Mesenchymal stem cell (in vitro differentiated cells and primary cell): ENCODE results near the gene CDCP1.

Experiments
- DNase-seq: peaks from one replicate; pipeline ENCODE4 v3.0.0-alpha.2; 2013
- H2AFZ ChIP-seq: one replicate; pipeline ENCODE4 v1.6.1; 2013; ENCODE audit warnings: low read depth, mild to moderate bottlenecking, control low read depth, inconsistent platforms, low read length, moderate library complexity
- H2AK5ac ChIP-seq: 2 replicates; pipeline ENCODE4 v1.6.1; 2013; ENCODE audit warnings: low read length, moderate library complexity, mild to moderate bottlenecking, inconsistent platforms; ENCODE audit not compliant: severe bottlenecking
- H2BK120ac ChIP-seq: one replicate; pipeline ENCODE4 v1.6.1; 2013; ENCODE audit warnings: low read depth, mild to moderate bottlenecking, inconsistent platforms, low read length, moderate library complexity
- H2BK12ac ChIP-seq, 2 experiments: one replicate each; pipeline ENCODE4 v1.6.1; 2013; ENCODE audit warnings: inconsistent platforms in 2 of 2, low read length in 2 of 2, mild to moderate bottlenecking in 2 of 2, moderate library complexity in 2 of 2, control low read depth in 1 of 2
- H2BK15ac ChIP-seq: one replicate; pipeline ENCODE4 v1.6.1; 2013; ENCODE audit warnings: mild to moderate bottlenecking, low read depth, inconsistent platforms; ENCODE audit not compliant: poor library complexity, severe bottlenecking
- H2BK5ac ChIP-seq: 2 replicates; pipeline ENCODE4 v1.6.1; 2013; ENCODE audit warnings: low read depth, mild to moderate bottlenecking, low read length, control low read depth, inconsistent platforms; ENCODE audit not compliant: poor library complexity, severe bottlenecking
- H3K14ac ChIP-seq, 2 experiments: one replicate each; pipeline ENCODE4 v1.6.1; 2013; ENCODE audit warnings: inconsistent platforms in 2 of 2, low read length in 2 of 2, control low read depth in 1 of 2, mild to moderate bottlenecking in 1 of 2, moderate library complexity in 1 of 2
- H3K18ac ChIP-seq, 2 experiments: one replicate each; pipeline ENCODE4 v1.6.1; 2013; ENCODE audit warnings: inconsistent platforms in 2 of 2, low read length in 2 of 2, control low read depth in 1 of 2, low read depth in 1 of 2, mild to moderate bottlenecking in 1 of 2
- H3K23ac ChIP-seq, 2 experiments: one replicate each; pipeline ENCODE4 v1.6.1; 2013; ENCODE audit warnings: inconsistent platforms in 2 of 2, low read length in 2 of 2, mild to moderate bottlenecking in 2 of 2, moderate library complexity in 2 of 2, control low read depth in 1 of 2
- H3K27ac ChIP-seq: 2 replicates; pipeline ENCODE4 v1.5.1; 2013; ENCODE audit warnings: mild to moderate bottlenecking, moderate library complexity, low read length, control low read depth, inconsistent platforms; ENCODE audit not compliant: poor library complexity, severe bottlenecking
- H3K27me3 ChIP-seq, 2 experiments: 2 replicates each; pipeline versions ENCODE4 v1.6.1 to v1.7.0; 2013; ENCODE audit warnings: low read length in 2 of 2, mild to moderate bottlenecking in 2 of 2, moderate library complexity in 2 of 2, control low read depth in 1 of 2, inconsistent platforms in 1 of 2; ENCODE audit not compliant: control insufficient read depth in 1 of 2, insufficient read depth in 1 of 2
- H3K36me3 ChIP-seq, 2 experiments: 2 replicates each; pipeline versions ENCODE4 v1.6.1 to v1.7.0; 2013; ENCODE audit warnings: low read length in 2 of 2, control low read depth in 1 of 2, inconsistent platforms in 1 of 2, low read depth in 1 of 2, mild to moderate bottlenecking in 1 of 2; ENCODE audit not compliant: insufficient read depth in 2 of 2, control insufficient read depth in 1 of 2
- H3K4ac ChIP-seq, 2 experiments: one replicate each; pipeline ENCODE4 v1.6.1; 2013; ENCODE audit warnings: inconsistent platforms in 2 of 2, low read length in 2 of 2, mild to moderate bottlenecking in 2 of 2, moderate library complexity in 2 of 2, control low read depth in 1 of 2, low read depth in 1 of 2
- H3K4me1 ChIP-seq: 2 replicates; pipeline ENCODE4 v1.6.1; 2013; ENCODE audit warnings: low read depth, low read length, control low read depth; ENCODE audit not compliant: control insufficient read depth, insufficient read depth
- H3K4me2 ChIP-seq: 2 replicates; pipeline ENCODE4 v1.6.1; 2013; ENCODE audit warnings: low read length, mild to moderate bottlenecking, inconsistent platforms; ENCODE audit not compliant: poor library complexity, severe bottlenecking
- H3K4me3 ChIP-seq, 2 experiments: 2 replicates each; pipeline versions ENCODE4 v1.5.1 to v1.7.0; 2013; ENCODE audit warnings: low read length in 2 of 2, mild to moderate bottlenecking in 2 of 2, control low read depth in 1 of 2, low read depth in 1 of 2; ENCODE audit not compliant: insufficient read depth in 1 of 2
- H3K79me1 ChIP-seq: replicated peaks from 2 replicates; pipeline ENCODE4 v1.6.1; 2013; ENCODE audit warnings: mild to moderate bottlenecking, control low read depth, low read length, inconsistent platforms; ENCODE audit not compliant: poor library complexity, severe bottlenecking
- H3K9ac ChIP-seq: 2 replicates; pipeline ENCODE4 v1.7.0; 2013; ENCODE audit warnings: mild to moderate bottlenecking, low read length, moderate library complexity
- H3K9me3 ChIP-seq: 2 replicates; pipeline ENCODE4 v1.7.0; 2013; ENCODE audit warnings: mild to moderate bottlenecking, low read length; ENCODE audit not compliant: control insufficient read depth
- H4K8ac ChIP-seq: one replicate; pipeline ENCODE4 v1.6.1; 2013; ENCODE audit warnings: inconsistent platforms, mild to moderate bottlenecking, low read length, moderate library complexity
- H4K91ac ChIP-seq: one replicate; pipeline ENCODE4 v1.6.1; 2013; ENCODE audit warnings: mild to moderate bottlenecking, low read length, inconsistent platforms
- WGBS: methylation state at CpG from one replicate; pipeline ENCODE4 v1.1.7; 2013; ENCODE audit warnings: mixed read lengths; 5-methylcytosine and 5-hydroxymethylcytosine counted together

The CDCP1 gene

GRCh38 chr3:45180899-45181298 lies 34.7 kb upstream of the CDCP1 start:
- H3K4me2 ChIP-seq = no peak overlapping the region
- H2AFZ ChIP-seq = no peak overlapping the region
- H3K36me3 ChIP-seq = no peaks in the 10 kb centered on the region
- H4K91ac ChIP-seq = peak overlapping the region; percentile 5
- H3K18ac ChIP-seq = peak overlapping the region in 1 of 2 experiments; percentile 83
- H3K27ac ChIP-seq = no peak overlapping the region
- H2BK12ac ChIP-seq = peak overlapping the region; percentile 6 to 91
- no peaks in the 10 kb centered on the region for H3K9me3 ChIP-seq
- WGBS = 84% methylated on average over 6 of the region's 7 CpGs
- H3K14ac ChIP-seq = peak overlapping the region in 1 of 2 experiments; percentile 92
- H3K4me1 ChIP-seq = peaks cover 39% of the 10 kb centered on the region
- peak overlapping the region in 1 of 2 experiments; percentile 91 for H3K4ac ChIP-seq
- H2BK15ac ChIP-seq = no peak overlapping the region
- H3K9ac ChIP-seq = no peak overlapping the region
- H3K4me3 ChIP-seq = no peak overlapping the region
- H2BK5ac ChIP-seq = no peak overlapping the region
- DNase-seq = no peak
- peak overlapping the region; percentile 5 for H2AK5ac ChIP-seq
- no peak overlapping the region for H4K8ac ChIP-seq
- H3K79me1 ChIP-seq = no peaks in the 10 kb centered on the region
- H2BK120ac ChIP-seq = no peak overlapping the region
- H3K27me3 ChIP-seq = no peaks in the 10 kb centered on the region
- peak overlapping the region in 1 of 2 experiments; percentile 42 for H3K23ac ChIP-seq

GRCh38 chr3:45180051-45180450 lies 33.9 kb upstream of the CDCP1 start:
- Histone ChIP-seq H3K9me3 (no peaks in the 10 kb centered on the region), H2BK15ac (peak overlapping the region; percentile 88), H3K4me2 (no peak overlapping the region), H2AFZ (no peak overlapping the region), H2BK12ac (peak overlapping the region; percentile 67 to 85), H3K27ac (no peak overlapping the region), H3K9ac (peak overlapping the region; percentile 15), H3K36me3 (no peaks in the 10 kb centered on the region), H2BK5ac (no peak overlapping the region), H3K27me3 (no peaks in the 10 kb centered on the region), H3K14ac (no peak overlapping the region), H2AK5ac (peak overlapping the region; percentile 38), H4K8ac (no peak overlapping the region), H3K18ac (peak overlapping the region; percentile 15 to 37), H4K91ac (no peak overlapping the region), H3K23ac (no peak overlapping the region), H2BK120ac (no peak overlapping the region), H3K79me1 (no peaks in the 10 kb centered on the region), H3K4me1 (peaks cover 39% of the 10 kb centered on the region), H3K4ac (peak overlapping the region in 1 of 2 experiments; percentile 56), H3K4me3 (no peak overlapping the region)
- 33% methylated on average over 6 of the region's 6 CpGs for WGBS
- peak; percentile 81 for DNase-seq

- Histone ChIP-seq H4K8ac (no peak overlapping the region), H2BK12ac (peak overlapping the region; percentile 20 to 91), H2BK5ac (no peak overlapping the region), H3K4me2 (no peak overlapping the region), H2AK5ac (peak overlapping the region; percentile 59), H2BK120ac (peak overlapping the region; percentile 21), H3K36me3 (no peaks in the 10 kb centered on the region), H4K91ac (no peak overlapping the region), H3K14ac (no peak overlapping the region), H3K27ac (no peak overlapping the region), H3K23ac (no peak overlapping the region), H2AFZ (no peak overlapping the region), H3K27me3 (no peaks in the 10 kb centered on the region), H3K4me1 (peaks cover 39% of the 10 kb centered on the region), H3K79me1 (no peaks in the 10 kb centered on the region), H2BK15ac (no peak overlapping the region), H3K4me3 (no peak overlapping the region), H3K9me3 (no peaks in the 10 kb centered on the region), H3K9ac (no peak overlapping the region), H3K4ac (peak overlapping the region in 1 of 2 experiments; percentile 71), H3K18ac (peak overlapping the region in 1 of 2 experiments; percentile 32)
- DNase-seq = no peak
- 94% methylated on average over 3 of the region's 3 CpGs for WGBS
Measured at GRCh38 chr3:45179163-45179562, 33.0 kb upstream of the CDCP1 start.

GRCh38 chr3:45178183-45179023 lies 32.2 kb upstream of the CDCP1 start:
- Histone ChIP-seq H4K91ac (peak overlapping the region; percentile 23), H3K4ac (peak overlapping the region; percentile 15 to 65), H3K36me3 (no peaks in the 10 kb centered on the region), H3K9ac (no peak overlapping the region), H2BK12ac (peak overlapping the region; percentile 60 to 89), H2AFZ (no peak overlapping the region), H4K8ac (peak overlapping the region; percentile 83), H3K18ac (peak overlapping the region; percentile 82 to 92), H3K14ac (peak overlapping the region in 1 of 2 experiments; percentile 23), H3K27me3 (no peaks in the 10 kb centered on the region), H3K4me3 (no peak overlapping the region), H2BK5ac (peak overlapping the region; percentile 68), H3K4me1 (peaks cover 35% of the 10 kb centered on the region), H3K4me2 (no peak overlapping the region), H2BK15ac (no peak overlapping the region), H3K23ac (no peak overlapping the region), H2AK5ac (peak overlapping the region; percentile 59), H3K9me3 (no peaks in the 10 kb centered on the region), H3K79me1 (no peaks in the 10 kb centered on the region), H2BK120ac (no peak overlapping the region), H3K27ac (peak overlapping the region; percentile 28)
- peak; percentile 79 for DNase-seq
- WGBS = 70% methylated on average over 11 of the region's 13 CpGs
